ENCODE data around the gene SSUH2.
"Not testable (repeated sequence)": the region's sequence is repeated elsewhere in the genome, so short reads cannot be mapped to it uniquely, and the experiment has no call there.

The SSUH2 gene

GRCh38 chr3:8644748-8645390, at the start of gene SSUH2:
SSUH2 (minus strand) TSS chr3:8644798; CDS start chr3:8644758, 40 bp downstream.
- DNase-seq: no peak

- not testable (repeated sequence) for DNase-seq
These were observed 46.7 kb upstream of the SSUH2 start for GRCh38 chr3:8691295-8691694.

- not testable (repeated sequence) for DNase-seq
These were observed 40.4 kb upstream of the SSUH2 start for GRCh38 chr3:8684992-8685391.

GRCh38 chr3:8682850-8683574, 38.4 kb upstream of the SSUH2 start:
- not testable (repeated sequence) for DNase-seq

GRCh38 chr3:8681881-8682538, 37.4 kb upstream of the SSUH2 start:
- not testable (repeated sequence) for DNase-seq

- no peak for DNase-seq
These were observed 36.8 kb upstream of the SSUH2 start for GRCh38 chr3:8681349-8681748.

- DNase-seq: not testable (repeated sequence)
These were observed 35.4 kb upstream of the SSUH2 start for GRCh38 chr3:8679817-8680553.

- DNase-seq: no peak
These were observed 34.2 kb upstream of the SSUH2 start for GRCh38 chr3:8678751-8679150.

- not testable (repeated sequence) for DNase-seq
These were observed 32.7 kb upstream of the SSUH2 start for GRCh38 chr3:8677258-8677657.

GRCh38 chr3:8675591-8675990, 31.0 kb upstream of the SSUH2 start:
- not testable (repeated sequence) for DNase-seq

GRCh38 chr3:8673083-8673737, 28.6 kb upstream of the SSUH2 start:
- no peak for DNase-seq

- DNase-seq: no peak
These were observed 24.4 kb upstream of the SSUH2 start for GRCh38 chr3:8669019-8669418.

- DNase-seq: no peak
These were observed 23.6 kb upstream of the SSUH2 start for GRCh38 chr3:8668216-8668615.

GRCh38 chr3:8667463-8668091, 23.0 kb upstream of the SSUH2 start:
- DNase-seq: no peak

GRCh38 chr3:8665407-8665896, 20.9 kb upstream of the SSUH2 start:
- DNase-seq: no peak

- peak; percentile 5 for DNase-seq
These were observed 18.8 kb upstream of the SSUH2 start for GRCh38 chr3:8663177-8664061.

- DNase-seq: no peak
These were observed 18.0 kb upstream of the SSUH2 start for GRCh38 chr3:8662594-8662993.

- no peak for DNase-seq
These were observed 15.8 kb upstream of the SSUH2 start for GRCh38 chr3:8660175-8661118.

GRCh38 chr3:8659242-8659641, 14.6 kb upstream of the SSUH2 start:
- DNase-seq: no peak
